HCT116 (cell line): ENCODE measurements around the gene TMEM131.

Experiments
- ATF3 ChIP-seq: IDR thresholded peaks from 2 replicates; pipeline ENCODE4 v1.6.1; 2012
- CEBPB ChIP-seq: IDR thresholded peaks from 2 replicates; pipeline ENCODE4 v1.6.1; 2012; ENCODE audit warnings: low read depth
- CTCF ChIP-seq, 3 experiments: fragments of 200-600 bp in 1 of 3; sonication (generic) in 1 of 3; IDR thresholded peaks in 2 of 3; conservative IDR thresholded peaks in 1 of 3; 2 replicates each; pipeline ENCODE4 v1.5.1; 2012 to 2017; ENCODE audit warnings: low read depth in 2 of 3, low read length in 2 of 3, antibody characterized with exemption in 1 of 3, borderline replicate concordance in 1 of 3, control low read depth in 1 of 3, mild to moderate bottlenecking in 1 of 3, mixed read lengths in 1 of 3, mixed run types in 1 of 3, moderate library complexity in 1 of 3; ENCODE audit not compliant: insufficient read depth in 1 of 3
- EGR1 ChIP-seq: IDR thresholded peaks from 2 replicates; pipeline ENCODE4 v1.6.1; 2012; ENCODE audit warnings: low read depth
- EZH2 ChIP-seq: fragments of 200-600 bp; sonication (generic); IDR thresholded peaks from 2 replicates; pipeline ENCODE4 v1.6.1; 2017; ENCODE audit warnings: antibody characterized with exemption, mixed run types
- EZH2phosphoT487 ChIP-seq: fragments of 200-600 bp; IDR thresholded peaks from 2 replicates; pipeline ENCODE4 v1.6.1; 2018; ENCODE audit warnings: antibody characterized with exemption, borderline replicate concordance
- JUND ChIP-seq: IDR thresholded peaks from 2 replicates; pipeline ENCODE4 v1.6.1; 2012
- MAX ChIP-seq: IDR thresholded peaks from 2 replicates; pipeline ENCODE4 v1.6.1; 2012
- POLR2A ChIP-seq: IDR thresholded peaks from 2 replicates; pipeline ENCODE4 v1.7.0; 2011; ENCODE audit warnings: borderline replicate concordance; ENCODE audit not compliant: insufficient read depth, insufficient read length; ENCODE audit errors: extremely low read depth
- RAD21 ChIP-seq: IDR thresholded peaks from 2 replicates; pipeline ENCODE4 v1.6.1; 2012; ENCODE audit warnings: low read depth, mild to moderate bottlenecking
- REST ChIP-seq: IDR thresholded peaks from 2 replicates; pipeline ENCODE4 v1.6.1; 2012; ENCODE audit warnings: low read depth
- SRF ChIP-seq: IDR thresholded peaks from 2 replicates; pipeline ENCODE4 v1.6.1; 2012; ENCODE audit warnings: low read depth
- ZBTB33 ChIP-seq: IDR thresholded peaks from 2 replicates; pipeline ENCODE4 v1.6.1; 2011; ENCODE audit warnings: mild to moderate bottlenecking, low read length, moderate library complexity; ENCODE audit not compliant: insufficient replicate concordance; ENCODE audit errors: extremely low read depth
- ZFX ChIP-seq: fragments of 450-650 bp; IDR thresholded peaks from 2 replicates; pipeline ENCODE4 v1.6.1; 2017

GRCh38 chr2:97919858-97920257, 75.9 kb downstream of the TMEM131 start:
- TF ChIP-seq CTCF (IDR thresholded peaks at IDR 0.05 in 2 of 3, conservative IDR thresholded peaks at IDR 0.05 in 1 of 3; ENCODE audit: borderline replicate concordance in 1 of 3, insufficient read depth in 1 of 3, low read depth in 2 of 3, low read length in 2 of 3): no peak
- no peak for TF ChIP-seq POLR2A
- TF ChIP-seq ZBTB33: no peak
- TF ChIP-seq JUND: no peak
- no peak for TF ChIP-seq CEBPB
- TF ChIP-seq EZH2phosphoT487: no peak
- TF ChIP-seq ATF3: no peak
- TF ChIP-seq EZH2: no peak
- no peak for TF ChIP-seq EGR1
- no peak for TF ChIP-seq ZFX
- no peak for TF ChIP-seq SRF
- TF ChIP-seq RAD21: no peak
- TF ChIP-seq REST: no peak
- TF ChIP-seq MAX: no peak
